GM12892 (cell line): ENCODE data around the gene STEAP4.

Source experiments
- DNase-seq: peaks from one replicate; pipeline ENCODE4 v3.0.0; 2011; ENCODE audit not compliant: insufficient read length
- FAIRE-seq: peaks from 2 replicates; lab custom pipeline; 2011; peaks lifted over from hg19 to GRCh38; lab: Jason Lieb, UNC
- POLR2A ChIP-seq: IDR thresholded peaks from 2 replicates; pipeline ENCODE4 v1.6.1; 2011; ENCODE audit warnings: low read depth, low read length, control low read depth
- POLR2AphosphoS5 ChIP-seq: IDR thresholded peaks from 2 replicates; pipeline ENCODE4 v1.6.1; 2011; ENCODE audit warnings: low read depth, low read length, control low read depth
- TAF1 ChIP-seq: IDR thresholded peaks from 2 replicates; pipeline ENCODE4 v1.6.1; 2011; ENCODE audit warnings: low read depth, mild to moderate bottlenecking, control low read depth, low read length, borderline replicate concordance

The STEAP4 gene

DNA sequence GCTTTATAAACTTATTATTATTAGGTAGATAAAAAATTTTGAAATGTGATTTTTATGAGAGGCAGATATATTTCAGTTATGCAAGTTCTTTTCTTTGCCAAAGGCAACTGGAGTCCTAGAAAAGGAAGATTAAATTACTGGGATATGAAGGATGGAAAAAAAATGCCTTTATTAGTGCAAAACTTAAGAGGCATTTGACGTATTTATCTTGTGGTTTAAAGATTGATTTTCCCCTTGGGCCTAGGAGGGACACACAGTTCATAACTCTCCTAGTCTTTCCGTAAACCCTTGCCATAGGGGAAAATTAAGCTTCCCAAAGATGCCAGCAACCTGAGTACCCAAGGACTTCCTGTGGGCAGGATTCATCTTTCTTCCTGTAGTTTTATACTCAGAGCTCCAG, 3.1 kb upstream of the STEAP4 start:
- no peak for FAIRE-seq
- DNase-seq: no peak
- no peak for TF ChIP-seq POLR2A
- no peak for TF ChIP-seq POLR2AphosphoS5
- TF ChIP-seq TAF1: no peak

DNA sequence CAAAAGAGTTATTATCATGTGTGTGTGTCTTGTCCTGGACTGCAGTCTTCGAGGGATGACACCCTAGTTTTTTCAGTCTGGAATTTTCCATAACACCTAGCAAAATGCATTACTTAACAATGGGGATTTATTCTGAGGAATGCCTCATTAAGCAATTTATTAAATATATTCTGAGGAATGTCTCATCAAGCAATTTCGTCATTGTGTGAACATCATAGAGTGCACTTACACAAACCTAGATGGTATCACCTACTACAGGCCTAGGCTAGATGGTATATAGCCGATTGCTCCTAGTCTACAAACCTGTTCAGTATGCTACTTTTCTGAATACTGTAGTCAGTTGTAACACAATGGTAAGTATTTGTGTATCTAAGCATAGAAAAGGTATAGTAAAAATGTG, 1.1 kb upstream of the STEAP4 start:
- TF ChIP-seq TAF1: no peak
- no peak for TF ChIP-seq POLR2AphosphoS5
- TF ChIP-seq POLR2A: no peak
- no peak for DNase-seq
- FAIRE-seq: no peak

DNA sequence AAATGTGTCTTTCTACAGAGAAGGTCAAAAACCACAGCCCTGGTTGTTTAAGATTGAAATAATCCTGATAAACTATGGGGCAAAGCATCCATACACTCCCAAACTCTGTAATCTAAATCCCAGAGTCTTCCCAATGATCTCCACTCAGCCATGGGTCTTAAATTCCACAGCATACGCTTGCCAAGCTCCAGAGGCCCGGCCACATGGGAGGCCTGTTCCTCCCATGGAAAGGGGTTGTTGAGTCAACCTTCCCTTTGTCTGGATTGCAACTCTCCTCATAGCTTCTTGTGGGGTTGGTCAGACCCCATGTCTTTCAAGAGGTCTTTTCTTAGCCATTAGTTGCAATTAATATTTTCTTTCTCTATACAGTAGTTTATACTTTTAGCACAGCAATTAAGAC, 718 bp upstream of the STEAP4 start:
- no peak for DNase-seq
- no peak for FAIRE-seq
- TF ChIP-seq POLR2AphosphoS5: no peak
- TF ChIP-seq POLR2A: no peak

DNA sequence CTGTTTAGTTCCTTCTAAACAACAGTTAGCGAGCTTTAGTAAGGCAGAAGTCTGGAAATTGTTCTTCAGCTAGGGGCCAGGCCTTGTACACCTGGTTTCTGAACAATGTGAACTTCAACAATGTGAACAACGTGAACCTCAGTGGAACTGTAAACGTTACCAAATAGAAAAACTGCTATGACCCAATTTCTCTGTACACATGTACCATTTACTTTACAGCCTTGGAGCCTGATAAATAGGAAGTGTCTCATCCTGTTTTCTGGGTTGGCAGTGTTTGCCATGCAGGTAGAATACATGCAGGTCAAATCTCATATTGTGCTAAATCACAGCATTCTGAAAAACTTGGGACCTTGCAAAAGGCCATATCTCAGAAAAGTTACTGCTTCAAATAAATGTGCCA, 1.6 kb downstream of the STEAP4 start:
- FAIRE-seq: no peak
- TF ChIP-seq TAF1 (no peak), POLR2AphosphoS5 (no peak), POLR2A (no peak)
- DNase-seq: no peak

DNA sequence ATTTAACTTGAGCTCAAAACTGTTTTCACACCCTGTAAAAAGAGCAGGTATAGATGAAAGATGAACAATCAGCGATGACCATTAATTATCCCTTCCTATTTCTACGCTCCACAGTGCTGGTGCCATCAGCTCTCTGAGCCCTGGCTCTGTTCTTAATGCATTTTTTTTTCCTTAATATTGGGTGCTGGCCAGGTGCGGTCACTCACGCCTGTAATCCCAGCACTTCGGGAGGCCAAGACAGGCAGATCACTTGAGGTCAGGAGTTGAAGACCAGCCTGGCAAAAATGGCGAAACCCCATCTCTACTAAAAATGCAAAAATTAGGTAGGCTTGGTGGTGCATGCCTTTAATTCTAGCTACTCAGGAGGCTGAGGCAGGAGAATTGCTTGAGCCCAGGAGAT, 4.2 kb downstream of the STEAP4 start:
- FAIRE-seq: no peak
- TF ChIP-seq POLR2AphosphoS5 (no peak), TAF1 (no peak), POLR2A (no peak)
- no peak for DNase-seq

DNA sequence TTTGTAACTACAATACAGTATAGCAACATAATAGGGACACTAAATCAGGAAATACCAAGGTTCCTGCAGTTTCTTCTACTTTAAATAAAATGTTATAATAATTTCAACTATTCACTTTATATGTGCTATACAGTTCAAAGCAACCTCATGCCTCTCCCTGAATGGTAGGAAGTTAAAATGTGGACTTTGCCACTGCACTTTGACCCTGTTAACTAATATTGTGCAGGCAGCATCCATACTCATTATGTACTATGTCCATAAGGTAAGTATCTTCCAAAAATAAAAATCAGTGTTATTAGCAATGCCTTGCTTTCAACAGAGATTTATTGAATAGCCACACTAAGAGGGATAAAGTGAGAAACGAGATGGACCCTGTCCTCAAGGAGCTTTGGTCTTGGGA, 4.8 kb downstream of the STEAP4 start:
- DNase-seq (no peak), FAIRE-seq (no peak)
- TF ChIP-seq TAF1: no peak
- TF ChIP-seq POLR2AphosphoS5: no peak
- no peak for TF ChIP-seq POLR2A

DNA sequence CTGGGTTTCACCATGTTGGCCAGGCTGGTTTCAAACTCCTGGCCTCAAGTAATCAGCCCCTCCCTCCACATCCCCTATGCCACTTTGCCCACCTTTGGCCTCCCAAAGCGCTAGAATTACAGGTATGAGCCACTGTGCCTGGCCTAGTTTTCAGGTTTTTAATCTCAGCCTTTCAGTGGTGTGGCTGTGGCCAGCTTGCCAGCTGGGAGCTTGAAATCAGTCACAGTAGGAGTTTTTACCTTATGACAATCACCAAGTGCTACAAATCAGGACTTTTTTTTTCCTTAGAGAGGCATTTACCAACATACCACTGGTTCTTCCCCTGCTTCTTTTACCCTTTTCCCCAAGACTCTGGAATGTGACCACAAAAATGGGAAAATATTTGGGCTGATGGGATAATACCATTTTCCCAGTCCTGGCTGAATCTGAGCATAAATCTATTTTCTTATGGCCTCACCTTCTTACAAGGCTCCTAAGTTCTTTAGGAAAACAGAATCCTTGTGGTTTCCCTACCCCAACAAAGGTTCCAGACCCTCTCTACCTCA, 6.2 kb downstream of the STEAP4 start:
- FAIRE-seq (no peak), DNase-seq (no peak)
- TF ChIP-seq TAF1 (no peak), POLR2AphosphoS5 (no peak), POLR2A (no peak)

DNA sequence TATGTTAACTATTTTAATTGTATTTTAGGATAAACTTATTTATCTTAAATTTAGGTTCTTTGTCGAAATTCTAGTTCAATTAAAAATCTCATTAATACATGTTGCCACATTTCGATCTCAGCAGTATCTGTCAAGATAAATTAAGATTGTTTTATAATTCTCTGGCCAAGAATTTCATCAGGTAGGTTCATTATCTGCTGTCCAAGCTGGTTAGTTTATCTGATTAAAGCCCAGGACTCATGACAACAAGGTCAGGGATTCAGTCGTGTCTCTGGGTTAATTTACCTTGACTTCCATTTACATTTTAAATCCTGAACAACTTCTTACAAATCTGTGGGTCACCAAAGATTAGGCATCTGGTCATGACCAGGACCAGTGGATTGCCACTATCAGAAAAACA, 7.6 kb downstream of the STEAP4 start:
- FAIRE-seq (no peak), DNase-seq (no peak)
- TF ChIP-seq POLR2A: no peak
- TF ChIP-seq TAF1: no peak
- no peak for TF ChIP-seq POLR2AphosphoS5

DNA sequence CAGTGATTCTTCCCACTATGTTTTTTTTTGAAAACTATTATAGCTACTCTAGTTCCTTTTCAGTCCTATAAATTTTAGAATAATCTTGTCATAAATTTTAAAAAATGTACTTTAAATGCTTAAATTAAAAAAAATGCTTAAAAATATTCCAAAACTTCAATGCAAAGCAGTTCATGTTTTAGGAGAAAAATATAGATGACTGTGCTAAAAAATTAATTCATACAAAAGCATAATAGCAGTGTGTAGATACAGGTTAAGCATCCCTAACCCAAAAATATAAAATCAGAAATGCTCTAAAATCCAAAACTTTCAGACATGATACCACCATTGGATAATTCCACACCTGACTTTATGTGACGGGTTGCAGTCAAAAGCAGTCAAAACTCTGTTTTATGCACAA, 12.8 kb downstream of the STEAP4 start:
- DNase-seq (no peak), FAIRE-seq (no peak)
- TF ChIP-seq POLR2AphosphoS5 (no peak), TAF1 (no peak), POLR2A (no peak)

DNA sequence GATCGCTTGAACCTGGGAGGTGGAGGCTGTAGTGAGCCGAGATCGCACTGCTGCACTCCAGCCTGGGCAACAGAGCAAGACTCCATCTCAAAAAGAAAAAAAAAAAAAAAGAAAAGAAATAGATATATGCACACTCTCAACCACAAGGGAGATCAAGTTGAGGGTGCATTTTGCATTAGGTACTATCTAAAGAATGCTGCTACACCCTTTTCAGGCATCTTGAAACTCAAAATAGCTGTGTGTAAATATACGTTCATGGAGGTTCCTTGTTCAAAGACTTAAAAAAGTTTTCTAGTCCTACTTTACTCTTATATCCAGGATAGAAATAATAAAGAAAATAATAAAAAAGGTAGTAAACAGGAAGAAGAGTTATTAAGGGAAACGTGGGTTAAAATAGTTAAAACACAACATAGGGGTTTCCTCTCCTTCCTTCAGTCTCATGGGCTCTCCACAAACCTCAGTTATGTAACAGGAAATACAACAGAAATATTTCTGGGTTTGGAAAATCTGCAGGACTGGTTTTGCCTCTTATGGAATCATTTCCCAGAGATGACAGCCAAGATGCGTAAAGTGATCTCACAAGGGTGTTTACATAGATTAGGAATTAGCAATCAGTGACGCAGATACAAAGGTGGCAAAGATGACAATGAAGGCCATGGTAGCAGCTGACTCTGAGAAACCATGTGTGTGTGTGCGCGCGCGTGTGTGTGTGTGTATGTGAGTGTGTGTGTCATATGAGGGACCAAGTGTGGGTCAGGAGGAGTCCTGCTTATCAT, 15.1 kb downstream of the STEAP4 start:
- TF ChIP-seq POLR2A (no peak), TAF1 (no peak), POLR2AphosphoS5 (no peak)
- DNase-seq (no peak), FAIRE-seq (no peak)

DNA sequence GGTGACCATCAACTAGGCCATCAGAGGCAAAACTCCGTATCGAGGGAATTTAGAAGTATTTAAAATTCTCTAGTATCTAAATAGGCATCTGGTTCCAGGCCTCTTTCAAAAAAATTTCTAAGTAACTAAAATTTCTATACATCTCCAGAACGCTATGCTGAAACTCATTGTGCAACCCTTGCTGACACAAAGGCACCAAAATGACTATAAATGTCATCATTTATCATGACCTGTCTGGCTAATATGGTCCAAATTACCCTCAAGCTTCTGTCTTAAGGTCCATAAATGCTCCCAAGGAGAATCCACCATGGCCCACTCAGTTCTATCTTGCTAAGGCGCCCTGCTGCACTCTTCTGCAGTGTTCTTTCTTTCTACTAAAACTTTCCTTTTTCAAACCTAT, 16.2 kb downstream of the STEAP4 start:
- TF ChIP-seq POLR2AphosphoS5: no peak
- no peak for TF ChIP-seq TAF1
- no peak for TF ChIP-seq POLR2A
- FAIRE-seq (no peak), DNase-seq (no peak)

DNA sequence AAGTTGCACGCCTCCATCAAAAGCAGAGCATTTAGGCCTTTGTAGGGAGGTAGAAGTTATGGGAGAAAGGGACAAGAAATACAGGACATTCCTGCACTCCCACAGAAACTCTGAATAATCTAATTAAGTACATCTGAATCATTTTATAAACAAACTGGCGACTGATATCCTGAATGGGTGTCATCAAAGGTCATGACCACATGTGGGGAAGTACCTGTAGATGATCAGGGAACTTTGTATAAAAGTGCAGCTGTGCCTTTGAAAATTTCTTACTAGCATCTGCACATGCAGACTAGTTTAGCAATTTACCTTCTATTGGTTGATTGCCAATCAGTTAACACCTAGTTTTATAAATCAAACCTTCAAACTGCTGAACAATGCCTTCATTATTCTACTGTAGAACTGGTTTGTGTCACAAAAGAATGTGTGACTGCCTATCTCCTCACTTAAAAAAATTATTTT, 17.1 kb downstream of the STEAP4 start:
- no peak for FAIRE-seq
- no peak for TF ChIP-seq POLR2A
- TF ChIP-seq POLR2AphosphoS5: no peak
- TF ChIP-seq TAF1: no peak
- no peak for DNase-seq

DNA sequence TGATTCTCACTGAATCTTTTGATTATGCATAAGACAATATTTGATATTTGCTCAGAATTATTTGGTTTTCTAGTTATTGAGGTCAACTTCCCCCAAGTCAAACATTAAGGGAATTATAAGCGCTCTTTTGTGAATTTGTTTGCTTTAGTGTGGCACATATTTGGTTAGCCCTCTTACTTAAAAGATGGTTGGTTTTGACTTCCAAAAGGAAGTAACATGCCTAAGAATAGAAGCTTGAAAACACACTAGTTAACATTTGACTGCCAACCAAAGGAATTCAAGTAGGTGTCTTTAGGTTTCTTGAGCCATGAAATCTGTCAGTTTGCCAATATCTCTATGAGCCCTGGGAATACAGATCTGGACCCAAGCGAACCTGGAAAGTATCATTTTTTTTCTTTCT, 24.9 kb downstream of the STEAP4 start:
- TF ChIP-seq POLR2AphosphoS5 (no peak), POLR2A (no peak), TAF1 (no peak)
- FAIRE-seq: no peak
- no peak for DNase-seq
